Breast epithelium (tissue), 3 donors: Measurements from ENCODE around the gene LRRC37B.

Experiments used
- CTCF ChIP-seq, 3 donors: fragments of 450-650 bp; IDR thresholded peaks; one replicate each; pipeline ENCODE4 v1.5.1; 2016 to 2017; ENCODE audit warnings: antibody characterized with exemption in 3 of 3, mild to moderate bottlenecking in 3 of 3, moderate library complexity in 3 of 3
- POLR2A ChIP-seq: fragments of 450-650 bp; IDR thresholded peaks from one replicate; pipeline ENCODE4 v1.6.1; 2016; ENCODE audit warnings: antibody characterized with exemption, mild to moderate bottlenecking, moderate library complexity
- POLR2AphosphoS5 ChIP-seq, 3 donors: sonication (generic); formaldehyde crosslinking; IDR thresholded peaks; one replicate each; pipeline ENCODE4 v1.6.1; 2017; ENCODE audit warnings: antibody characterized with exemption in 3 of 3

GRCh38 chr17:32099686-32100085 lies 92.5 kb downstream of the LRRC37B start:
- TF ChIP-seq CTCF (IDR thresholded peaks at IDR 0.05) = no peak
- TF ChIP-seq POLR2A = no peak
- no peak for TF ChIP-seq POLR2AphosphoS5 (IDR thresholded peaks at IDR 0.05)
